Panc1 (cell line): ENCODE data around the gene KRTAP10-7. TPM values are rescaled to one million over a fixed set of nuclear protein-coding genes. Genes with fewer than 3 reads are reported as not detected.

Experiments
- ATAC-seq: fragments of 200-7000 bp; cut with Tn5 transposase; 2 replicates; pipeline ENCODE4 v1.9.1; 2020; ENCODE audit warnings: mild to moderate bottlenecking, moderate library complexity
- BruUV-seq: library from RNA; stranded (reverse); fragments of 400-500 nt; replicated peaks from 2 replicates; lab custom pipeline; 2021; lab: Mats Ljungman, UMichigan
- CTCF ChIA-PET: fragments of 300-600 bp; sonication (Branson Sonifier 250); formaldehyde crosslinking; loops from one replicate; lab custom pipeline; 2022; ENCODE audit warnings: antibody characterized with exemption; lab: Charles Lee
- POLR2A ChIA-PET: fragments of 300-600 bp; sonication (Branson Sonifier 250); formaldehyde crosslinking; loops from one replicate; lab custom pipeline; 2022; ENCODE audit warnings: antibody characterized with exemption; lab: Charles Lee
- DNase-seq: peaks from one replicate; pipeline ENCODE4 v3.0.0-alpha.2; 2010; ENCODE audit warnings: low read depth, low spot score
- H3K27ac ChIP-seq: 2 replicates; pipeline ENCODE4 v1.5.1; 2011; ENCODE audit warnings: mild to moderate bottlenecking, low read length, inconsistent platforms
- H3K27me3 ChIP-seq: fragments of 200-500 bp; sonication (Bioruptor generic); 2 replicates; pipeline ENCODE4 v1.6.0; 2014; ENCODE audit warnings: low read length, inconsistent platforms; ENCODE audit not compliant: control insufficient read depth, insufficient read depth
- H3K36me3 ChIP-seq: fragments of 200-500 bp; sonication (Bioruptor generic); 2 replicates; pipeline ENCODE4 v1.5.1; 2014; ENCODE audit warnings: inconsistent platforms, mild to moderate bottlenecking, low read length, moderate library complexity; ENCODE audit not compliant: control insufficient read depth, insufficient read depth
- H3K4me1 ChIP-seq: 2 replicates; pipeline ENCODE4 v1.5.1; 2011; ENCODE audit warnings: inconsistent platforms, mild to moderate bottlenecking, low read length, moderate library complexity; ENCODE audit not compliant: control insufficient read depth, insufficient read depth
- H3K4me3 ChIP-seq, 2 experiments: 2 replicates each; pipeline ENCODE4 v1.5.1; 2011 to 2012; ENCODE audit warnings: low read depth in 2 of 2, low read length in 2 of 2, mild to moderate bottlenecking in 2 of 2, inconsistent platforms in 1 of 2, moderate library complexity in 1 of 2
- H3K9me3 ChIP-seq: fragments of 200-500 bp; sonication (Bioruptor generic); 2 replicates; pipeline ENCODE4 v1.5.1; 2014; ENCODE audit warnings: low read depth, mild to moderate bottlenecking, inconsistent platforms, low read length, moderate library complexity; ENCODE audit not compliant: control insufficient read depth, insufficient read depth
- CTCF ChIP-seq: fragments of 450-650 bp; IDR thresholded peaks from 2 replicates; pipeline ENCODE4 v1.5.1; 2017; ENCODE audit warnings: mild to moderate bottlenecking
- POLR2AphosphoS5 ChIP-seq: IDR thresholded peaks from 2 replicates; pipeline ENCODE4 v1.6.1; 2012; ENCODE audit warnings: mild to moderate bottlenecking, low read depth, low read length, moderate library complexity
- REST ChIP-seq, 2 experiments: IDR thresholded peaks; 2 replicates each; pipeline ENCODE4 v1.6.1; 2011 to 2012; ENCODE audit warnings: low read depth in 2 of 2, control low read depth in 1 of 2, low read length in 1 of 2, mild to moderate bottlenecking in 1 of 2, moderate library complexity in 1 of 2; ENCODE audit not compliant: insufficient read depth in 1 of 2
- SIN3A ChIP-seq: IDR thresholded peaks from 2 replicates; pipeline ENCODE4 v1.6.1; 2012; ENCODE audit warnings: low read depth, mild to moderate bottlenecking, low read length, moderate library complexity, borderline replicate concordance; ENCODE audit not compliant: insufficient read depth
- TCF7L2 ChIP-seq: IDR thresholded peaks from 2 replicates; pipeline ENCODE4 v1.6.1; 2011; ENCODE audit warnings: mild to moderate bottlenecking, low read depth, low read length, inconsistent platforms
- in situ Hi-C: cut with HindIII; loops from 2 replicates; pipeline ENCODE4 v1.10.0; 2016; ENCODE audit warnings: low sequenced_read_pairs, low pct_unique_long_range_greater_than_20kb
- intact Hi-C: fragments of 100-400 bp; cut with micrococcal nuclease; formaldehyde crosslinking; loops from one replicate; pipeline ENCODE4 v1.10.0; 2022; ENCODE audit not compliant: unreplicated experiment
- total RNA-seq: library from RNA; stranded (reverse); gene quantifications from one replicate; pipeline ENCODE4 v1.2.1, GENCODE V29; 2021; ENCODE audit not compliant: unreplicated experiment

Gene KRTAP10-7
- total RNA-seq, 1 experiment from 2014 or later: not detected

GRCh38 chr21:44603911-44604310 lies 3.5 kb downstream of the KRTAP10-7 start:
- no peak for TF ChIP-seq TCF7L2
- no peak for TF ChIP-seq CTCF
- no peak for TF ChIP-seq POLR2AphosphoS5
- no peak for TF ChIP-seq REST (IDR thresholded peaks at IDR 0.05; ENCODE audit: insufficient read depth in 1 of 2, low read depth in 2 of 2, low read length in 1 of 2)
- no peak for TF ChIP-seq SIN3A
- DNase-seq: no peak
- Histone ChIP-seq H3K4me3 (no peak overlapping the region), H3K9me3 (no peaks in the 10 kb centered on the region), H3K27ac (no peak overlapping the region), H3K27me3 (no peaks in the 10 kb centered on the region), H3K36me3 (no peaks in the 10 kb centered on the region), H3K4me1 (no peaks in the 10 kb centered on the region; the same call in 1 of the 2 replicates)
- POLR2A ChIA-PET: no interaction called here
- in situ Hi-C loops (no loop called here), intact Hi-C loops (no loop called here)
- CTCF ChIA-PET: no interaction called here
- ATAC-seq: no peak
- BruUV-seq: no TSS peak

- ChIA-PET POLR2A (no interaction called here), CTCF (no interaction called here)
- in situ Hi-C loops: no loop called here
- H3K9me3 ChIP-seq: peaks cover 3% of the 10 kb centered on the region; the same call in 1 of the 2 replicates
- H3K27me3 ChIP-seq: no peaks in the 10 kb centered on the region
- TF ChIP-seq POLR2AphosphoS5 (no peak), TCF7L2 (no peak), CTCF (no peak), REST (IDR thresholded peaks at IDR 0.05; ENCODE audit: insufficient read depth in 1 of 2, low read depth in 2 of 2, low read length in 1 of 2) (no peak), SIN3A (no peak)
- no peaks in the 10 kb centered on the region; the same call in 1 of the 2 replicates for H3K4me1 ChIP-seq
- H3K36me3 ChIP-seq: no peaks in the 10 kb centered on the region
- DNase-seq (no peak), ATAC-seq (no peak)
- H3K27ac ChIP-seq: no peak overlapping the region
- no TSS peak for BruUV-seq
- H3K4me3 ChIP-seq: no peak overlapping the region
- intact Hi-C loops: no loop called here
Measured at GRCh38 chr21:44606495-44606894, 6.1 kb downstream of the KRTAP10-7 start.
